MM.1S (cell line): ENCODE data around the gene PCMT1.

Experiments
- CTCF ChIP-seq: fragments of 300-600 bp; sonication (generic); IDR thresholded peaks from 2 replicates; pipeline ENCODE4 v1.5.1; 2016; ENCODE audit warnings: antibody characterized with exemption, low read length, mixed read lengths
- EZH2 ChIP-seq: fragments of 300-600 bp; sonication (generic); optimal IDR thresholded peaks from 2 replicates; pipeline ENCODE3; 2017; ENCODE audit warnings: low read depth, mild to moderate bottlenecking, antibody characterized with exemption, low read length, mixed read lengths
- EZH2phosphoT487 ChIP-seq: fragments of 300-600 bp; sonication (generic); IDR thresholded peaks from 2 replicates; pipeline ENCODE4 v1.6.1; 2018; ENCODE audit warnings: antibody characterized with exemption, low read length

- no peak for TF ChIP-seq EZH2phosphoT487
- no peak for TF ChIP-seq EZH2
- no peak for TF ChIP-seq CTCF
Observed at GRCh38 chr6:149777624-149778023, 28.1 kb downstream of the PCMT1 start.
